ENCODE measurements around the gene SRP68.
A peak's percentile ranks its signal among the peaks of the same experiment; 100 is the strongest.

Gene SRP68

GRCh38 chr17:76022285-76022684 lies 50.0 kb downstream of the SRP68 start:
- no peak overlapping the region for H3K4me3 ChIP-seq (ENCODE audit: low read length)
- H3K36me3 ChIP-seq (ENCODE audit: insufficient read depth, low read length): no peaks in the 10 kb centered on the region
- no peaks in the 10 kb centered on the region for H3K9me3 ChIP-seq (replicated peaks; ENCODE audit: low read length)
- H3K27me3 ChIP-seq (ENCODE audit: control insufficient read depth, insufficient read depth, low read length): peaks cover 5% of the 10 kb centered on the region
- no peak overlapping the region for H3K4me2 ChIP-seq (ENCODE audit: low read length)
- no peaks in the 10 kb centered on the region for H3K4me1 ChIP-seq (ENCODE audit: control insufficient read depth, insufficient read depth, low read length)
- H3K9ac ChIP-seq (ENCODE audit: low read depth, low read length): no peak overlapping the region

- peaks cover 17% of the 10 kb centered on the region for H3K27me3 ChIP-seq (ENCODE audit: control insufficient read depth, insufficient read depth, low read length)
- H3K9me3 ChIP-seq (replicated peaks; ENCODE audit: low read length): no peaks in the 10 kb centered on the region
- H3K9ac ChIP-seq (ENCODE audit: low read depth, low read length): no peak overlapping the region
- no peaks in the 10 kb centered on the region for H3K4me1 ChIP-seq (ENCODE audit: control insufficient read depth, insufficient read depth, low read length)
- H3K4me3 ChIP-seq (ENCODE audit: low read length): no peak overlapping the region
- no peaks in the 10 kb centered on the region for H3K36me3 ChIP-seq (ENCODE audit: insufficient read depth, low read length)
- H3K4me2 ChIP-seq (ENCODE audit: low read length): no peak overlapping the region
Measured at GRCh38 chr17:76019833-76020467, 52.4 kb downstream of the SRP68 start.

- H3K36me3 ChIP-seq (ENCODE audit: insufficient read depth, low read length): no peaks in the 10 kb centered on the region
- H3K4me2 ChIP-seq (ENCODE audit: low read length): no peak overlapping the region
- no peak overlapping the region for H3K4me3 ChIP-seq (ENCODE audit: low read length)
- H3K4me1 ChIP-seq (ENCODE audit: control insufficient read depth, insufficient read depth, low read length): no peaks in the 10 kb centered on the region
- peaks cover 22% of the 10 kb centered on the region for H3K27me3 ChIP-seq (ENCODE audit: control insufficient read depth, insufficient read depth, low read length)
- no peak overlapping the region for H3K9ac ChIP-seq (ENCODE audit: low read depth, low read length)
- H3K9me3 ChIP-seq (replicated peaks; ENCODE audit: low read length): no peaks in the 10 kb centered on the region
Measured at GRCh38 chr17:76018801-76019200, 53.5 kb downstream of the SRP68 start.

- Histone ChIP-seq H3K9me3 (replicated peaks; ENCODE audit: low read length) (no peaks in the 10 kb centered on the region), H3K27me3 (ENCODE audit: control insufficient read depth, insufficient read depth, low read length) (peaks cover 22% of the 10 kb centered on the region), H3K4me2 (ENCODE audit: low read length) (no peak overlapping the region), H3K36me3 (ENCODE audit: insufficient read depth, low read length) (no peaks in the 10 kb centered on the region), H3K4me3 (ENCODE audit: low read length) (no peak overlapping the region), H3K9ac (ENCODE audit: low read depth, low read length) (no peak overlapping the region), H3K4me1 (ENCODE audit: control insufficient read depth, insufficient read depth, low read length) (peaks cover 2% of the 10 kb centered on the region)
Measured at GRCh38 chr17:76018340-76018680, 54.0 kb downstream of the SRP68 start.

GRCh38 chr17:76017481-76018339 lies 54.6 kb downstream of the SRP68 start:
- Histone ChIP-seq H3K4me2 (ENCODE audit: low read length) (no peak overlapping the region), H3K27me3 (ENCODE audit: control insufficient read depth, insufficient read depth, low read length) (peaks cover 22% of the 10 kb centered on the region), H3K9me3 (replicated peaks; ENCODE audit: low read length) (no peaks in the 10 kb centered on the region), H3K9ac (ENCODE audit: low read depth, low read length) (no peak overlapping the region), H3K4me1 (ENCODE audit: control insufficient read depth, insufficient read depth, low read length) (peaks cover 2% of the 10 kb centered on the region), H3K4me3 (ENCODE audit: low read length) (no peak overlapping the region), H3K36me3 (ENCODE audit: insufficient read depth, low read length) (no peaks in the 10 kb centered on the region)

- peaks cover 2% of the 10 kb centered on the region for H3K4me1 ChIP-seq (ENCODE audit: control insufficient read depth, insufficient read depth, low read length)
- peak overlapping the region; percentile 63 for H3K4me2 ChIP-seq (ENCODE audit: low read length)
- H3K36me3 ChIP-seq (ENCODE audit: insufficient read depth, low read length): no peaks in the 10 kb centered on the region
- no peak overlapping the region for H3K4me3 ChIP-seq (ENCODE audit: low read length)
- peaks cover 21% of the 10 kb centered on the region for H3K27me3 ChIP-seq (ENCODE audit: control insufficient read depth, insufficient read depth, low read length)
- H3K9ac ChIP-seq (ENCODE audit: low read depth, low read length): no peak overlapping the region
- H3K9me3 ChIP-seq (replicated peaks; ENCODE audit: low read length): no peaks in the 10 kb centered on the region
Measured at GRCh38 chr17:76014925-76015261, 57.4 kb downstream of the SRP68 start.

GRCh38 chr17:76014100-76014924 lies 58.0 kb downstream of the SRP68 start:
- Histone ChIP-seq H3K9me3 (replicated peaks; ENCODE audit: low read length) (no peaks in the 10 kb centered on the region), H3K4me1 (ENCODE audit: control insufficient read depth, insufficient read depth, low read length) (peaks cover 2% of the 10 kb centered on the region), H3K36me3 (ENCODE audit: insufficient read depth, low read length) (no peaks in the 10 kb centered on the region), H3K4me2 (ENCODE audit: low read length) (peak overlapping the region; percentile 63), H3K27me3 (ENCODE audit: control insufficient read depth, insufficient read depth, low read length) (peaks cover 17% of the 10 kb centered on the region), H3K9ac (ENCODE audit: low read depth, low read length) (no peak overlapping the region), H3K4me3 (ENCODE audit: low read length) (no peak overlapping the region)

GRCh38 chr17:76013377-76013932 lies 58.9 kb downstream of the SRP68 start:
- Histone ChIP-seq H3K4me2 (ENCODE audit: low read length) (no peak overlapping the region), H3K4me1 (ENCODE audit: control insufficient read depth, insufficient read depth, low read length) (peaks cover 2% of the 10 kb centered on the region), H3K9ac (ENCODE audit: low read depth, low read length) (no peak overlapping the region), H3K4me3 (ENCODE audit: low read length) (no peak overlapping the region), H3K36me3 (ENCODE audit: insufficient read depth, low read length) (no peaks in the 10 kb centered on the region), H3K27me3 (ENCODE audit: control insufficient read depth, insufficient read depth, low read length) (peaks cover 17% of the 10 kb centered on the region), H3K9me3 (replicated peaks; ENCODE audit: low read length) (no peaks in the 10 kb centered on the region)

- no peak overlapping the region for H3K9ac ChIP-seq (ENCODE audit: low read depth, low read length)
- no peak overlapping the region for H3K4me3 ChIP-seq (ENCODE audit: low read length)
- no peak overlapping the region for H3K4me2 ChIP-seq (ENCODE audit: low read length)
- peaks cover 17% of the 10 kb centered on the region for H3K27me3 ChIP-seq (ENCODE audit: control insufficient read depth, insufficient read depth, low read length)
- H3K9me3 ChIP-seq (replicated peaks; ENCODE audit: low read length): no peaks in the 10 kb centered on the region
- H3K36me3 ChIP-seq (ENCODE audit: insufficient read depth, low read length): no peaks in the 10 kb centered on the region
- peaks cover 2% of the 10 kb centered on the region for H3K4me1 ChIP-seq (ENCODE audit: control insufficient read depth, insufficient read depth, low read length)
Measured at GRCh38 chr17:76011951-76012350, 60.4 kb downstream of the SRP68 start.

- Histone ChIP-seq H3K9me3 (replicated peaks; ENCODE audit: low read length) (no peaks in the 10 kb centered on the region), H3K27me3 (ENCODE audit: control insufficient read depth, insufficient read depth, low read length) (peaks cover 7% of the 10 kb centered on the region), H3K9ac (ENCODE audit: low read depth, low read length) (no peak overlapping the region), H3K4me2 (ENCODE audit: low read length) (no peak overlapping the region), H3K4me3 (ENCODE audit: low read length) (no peak overlapping the region), H3K36me3 (ENCODE audit: insufficient read depth, low read length) (no peaks in the 10 kb centered on the region), H3K4me1 (ENCODE audit: control insufficient read depth, insufficient read depth, low read length) (peaks cover 8% of the 10 kb centered on the region)
Measured at GRCh38 chr17:76009969-76010661, 62.2 kb downstream of the SRP68 start.

- Histone ChIP-seq H3K4me3 (ENCODE audit: low read length) (no peak overlapping the region), H3K9me3 (replicated peaks; ENCODE audit: low read length) (no peaks in the 10 kb centered on the region), H3K4me1 (ENCODE audit: control insufficient read depth, insufficient read depth, low read length) (peaks cover 14% of the 10 kb centered on the region), H3K27me3 (ENCODE audit: control insufficient read depth, insufficient read depth, low read length) (peaks cover under 1% of the 10 kb centered on the region), H3K9ac (ENCODE audit: low read depth, low read length) (no peak overlapping the region), H3K36me3 (ENCODE audit: insufficient read depth, low read length) (no peaks in the 10 kb centered on the region), H3K4me2 (ENCODE audit: low read length) (no peak overlapping the region)
Measured at GRCh38 chr17:76009447-76009846, 62.9 kb downstream of the SRP68 start.

Measured in skeletal muscle satellite cell (primary cell).